CD4-positive, alpha-beta T cell (primary cell): ENCODE data around the gene SDK1. TPM values are rescaled to one million over a fixed set of nuclear protein-coding genes. Genes with fewer than 3 reads are reported as not detected.

Source experiments
- ATAC-seq: fragments of 200-7000 bp; cut with Tn5 transposase; one replicate; pipeline ENCODE4 v1.10.0; 2022; ENCODE audit warnings: mild to moderate bottlenecking; ENCODE audit not compliant: poor library complexity
- CTCF ChIA-PET: fragments of 350-600 bp; sonication (Branson Sonifier 250); formaldehyde crosslinking; loops from one replicate; lab custom pipeline; 2021; ENCODE audit warnings: antibody characterized with exemption, inconsistent platforms; lab: Charles Lee
- POLR2A ChIA-PET: fragments of 350-600 bp; sonication (Branson Sonifier 250); formaldehyde crosslinking; loops from one replicate; lab custom pipeline; 2021; ENCODE audit warnings: antibody characterized with exemption, inconsistent platforms; lab: Charles Lee
- DNase-seq, 14 experiments: peaks; one replicate each; pipeline ENCODE4 v3.0.0-alpha.2; 2013 to 2020; ENCODE audit warnings: mixed read lengths in 2 of 14
- H3K27ac ChIP-seq, 2 donors: one replicate each; pipeline versions ENCODE4 v1.5.1 to v1.7.0; 2013; ENCODE audit warnings: low read length in 2 of 2, low read depth in 1 of 2, mild to moderate bottlenecking in 1 of 2
- H3K27me3 ChIP-seq, 2 experiments: 1 replicate in 1 of 2; 2 replicates in 1 of 2; pipeline versions ENCODE4 v1.6.1 to v1.7.0; 2013; ENCODE audit warnings: low read length in 2 of 2, control low read depth in 1 of 2, mild to moderate bottlenecking in 1 of 2, moderate library complexity in 1 of 2; ENCODE audit not compliant: insufficient read depth in 2 of 2, control insufficient read depth in 1 of 2
- H3K36me3 ChIP-seq: one replicate; pipeline ENCODE4 v1.6.1; 2013; ENCODE audit warnings: low read length, control low read depth; ENCODE audit not compliant: insufficient read depth
- H3K4me1 ChIP-seq: one replicate; pipeline ENCODE4 v1.6.1; 2013; ENCODE audit warnings: low read length, control low read depth; ENCODE audit not compliant: insufficient read depth
- H3K4me3 ChIP-seq: one replicate; pipeline ENCODE4 v1.5.1; 2013; ENCODE audit warnings: mild to moderate bottlenecking, low read length, moderate library complexity
- H3K9me3 ChIP-seq, 2 experiments: 1 replicate in 1 of 2; 2 replicates in 1 of 2; pipeline versions ENCODE4 v1.6.1 to v1.7.0; 2013; ENCODE audit warnings: low read length in 2 of 2, mild to moderate bottlenecking in 2 of 2, control low read depth in 1 of 2, moderate library complexity in 1 of 2; ENCODE audit not compliant: control insufficient read depth in 1 of 2, insufficient read depth in 1 of 2
- H3K27ac Mint-ChIP-seq: one replicate; pipeline ENCODE4 v1.8.0; 2020; ENCODE audit warnings: mixed read lengths
- H3K27me3 Mint-ChIP-seq: one replicate; pipeline ENCODE4 v1.8.0; 2021; ENCODE audit warnings: mixed read lengths
- H3K36me3 Mint-ChIP-seq: one replicate; pipeline ENCODE4 v1.8.0; 2021; ENCODE audit warnings: low read depth, mixed read lengths
- H3K4me1 Mint-ChIP-seq: one replicate; pipeline ENCODE4 v1.8.0; 2021; ENCODE audit warnings: low read depth, mixed read lengths
- H3K4me3 Mint-ChIP-seq: one replicate; pipeline ENCODE4 v1.8.0; 2020; ENCODE audit warnings: mild to moderate bottlenecking, mixed read lengths
- H3K9me3 Mint-ChIP-seq: one replicate; pipeline ENCODE4 v1.8.0; 2020; ENCODE audit warnings: mixed read lengths
- intact Hi-C, 2 experiments: fragments of 100-400 bp; cut with DNase I in 1 of 2; cut with micrococcal nuclease in 1 of 2; formaldehyde crosslinking; loops; one replicate each; pipeline versions ENCODE4 v1.15.1 to v1.9.0; 2023 to 2025; cut with DNase I, micrococcal nuclease
- total RNA-seq, 174 experiments: library from RNA in 2 of 174; stranded (reverse) in 2 of 174; gene quantifications; one replicate each; pipeline ENCODE4 v1.2.3 and lab custom pipeline; 2021 to 2026
- TF ChIP-seq, protein P1 (sequence below): fragments of 200-600 bp; IDR thresholded peaks from one replicate; pipeline ENCODE4 v1.8.0; 2022; ENCODE audit warnings: antibody characterized with exemption, mild to moderate bottlenecking

The SDK1 gene
- total RNA-seq, 2 experiments from 2014 or later, result 1.1 to 1.3 TPM

DNA sequence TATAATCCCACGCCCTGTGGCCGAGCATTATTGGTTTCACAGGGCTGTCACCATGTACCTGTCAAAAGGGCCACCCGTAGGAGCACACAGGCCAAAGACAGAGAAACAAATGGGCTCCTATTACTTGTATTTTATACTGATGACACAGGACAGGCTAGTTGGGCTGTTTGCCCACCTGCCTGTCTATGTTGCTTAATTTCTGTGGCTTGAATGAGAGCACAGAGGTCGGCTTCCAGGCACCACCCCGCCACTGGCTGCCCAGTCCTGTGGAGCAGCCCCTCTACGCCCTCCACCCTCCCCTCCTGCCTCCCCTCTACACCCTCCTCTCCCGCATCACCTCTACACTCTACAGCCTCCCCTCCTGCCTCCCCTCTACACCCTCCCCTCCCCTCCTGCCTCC is 652.9 kb downstream of the SDK1 start:
- Mint-ChIP-seq H3K27ac (no peak overlapping the region), H3K4me1 (no peaks in the 10 kb centered on the region), H3K27me3 (no peaks in the 10 kb centered on the region), H3K36me3 (no peaks in the 10 kb centered on the region), H3K4me3 (no peak overlapping the region), H3K9me3 (no peaks in the 10 kb centered on the region)
- ChIA-PET POLR2A (no interaction called here), CTCF (no interaction called here)
- TF ChIP-seq, protein P1, sequence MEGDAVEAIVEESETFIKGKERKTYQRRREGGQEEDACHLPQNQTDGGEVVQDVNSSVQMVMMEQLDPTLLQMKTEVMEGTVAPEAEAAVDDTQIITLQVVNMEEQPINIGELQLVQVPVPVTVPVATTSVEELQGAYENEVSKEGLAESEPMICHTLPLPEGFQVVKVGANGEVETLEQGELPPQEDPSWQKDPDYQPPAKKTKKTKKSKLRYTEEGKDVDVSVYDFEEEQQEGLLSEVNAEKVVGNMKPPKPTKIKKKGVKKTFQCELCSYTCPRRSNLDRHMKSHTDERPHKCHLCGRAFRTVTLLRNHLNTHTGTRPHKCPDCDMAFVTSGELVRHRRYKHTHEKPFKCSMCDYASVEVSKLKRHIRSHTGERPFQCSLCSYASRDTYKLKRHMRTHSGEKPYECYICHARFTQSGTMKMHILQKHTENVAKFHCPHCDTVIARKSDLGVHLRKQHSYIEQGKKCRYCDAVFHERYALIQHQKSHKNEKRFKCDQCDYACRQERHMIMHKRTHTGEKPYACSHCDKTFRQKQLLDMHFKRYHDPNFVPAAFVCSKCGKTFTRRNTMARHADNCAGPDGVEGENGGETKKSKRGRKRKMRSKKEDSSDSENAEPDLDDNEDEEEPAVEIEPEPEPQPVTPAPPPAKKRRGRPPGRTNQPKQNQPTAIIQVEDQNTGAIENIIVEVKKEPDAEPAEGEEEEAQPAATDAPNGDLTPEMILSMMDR, result no peak
- peaks cover 0 to 6% of the 10 kb centered on the region in 2 experiments for H3K9me3 ChIP-seq
- no peak for DNase-seq
- H3K4me1 ChIP-seq, result no peaks in the 10 kb centered on the region
- ATAC-seq, result no peak
- H3K36me3 ChIP-seq, result no peaks in the 10 kb centered on the region
- H3K27ac ChIP-seq, result no peak overlapping the region
- H3K4me3 ChIP-seq, result no peak overlapping the region
- intact Hi-C loops, result no loop called here
- no peaks in the 10 kb centered on the region for H3K27me3 ChIP-seq

DNA sequence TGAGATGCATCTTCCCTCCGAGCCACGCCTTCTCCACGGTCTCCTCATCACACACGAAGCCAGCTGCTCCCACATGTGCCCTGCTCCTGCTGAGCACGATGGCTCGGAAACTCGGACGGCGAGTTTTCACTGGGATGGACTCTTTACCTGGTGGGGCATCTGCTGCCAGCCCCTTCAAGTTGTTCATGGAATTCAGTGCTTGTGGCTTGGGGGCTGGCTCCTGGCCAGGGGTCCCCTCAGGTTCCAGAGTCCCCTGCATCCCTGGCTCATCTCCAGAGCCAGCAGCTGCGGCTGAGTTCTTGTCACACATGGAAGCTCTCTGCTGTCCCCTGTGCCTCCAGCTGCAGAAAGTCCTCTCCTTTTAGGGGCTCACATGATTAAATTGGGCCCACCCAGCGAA is 654.0 kb downstream of the SDK1 start:
- Histone ChIP-seq H3K27ac (no peak overlapping the region), H3K9me3 (peaks cover 0 to 6% of the 10 kb centered on the region in 2 experiments), H3K36me3 (no peaks in the 10 kb centered on the region), H3K4me1 (no peaks in the 10 kb centered on the region), H3K4me3 (no peak overlapping the region), H3K27me3 (no peaks in the 10 kb centered on the region)
- H3K36me3 Mint-ChIP-seq, result no peaks in the 10 kb centered on the region
- POLR2A ChIA-PET, result no interaction called here
- H3K4me3 Mint-ChIP-seq, result no peak overlapping the region
- H3K4me1 Mint-ChIP-seq, result no peaks in the 10 kb centered on the region
- intact Hi-C loops, result no loop called here
- H3K27me3 Mint-ChIP-seq, result no peaks in the 10 kb centered on the region
- ATAC-seq (no peak), DNase-seq (no peak)
- H3K9me3 Mint-ChIP-seq, result no peaks in the 10 kb centered on the region
- H3K27ac Mint-ChIP-seq, result no peak overlapping the region
- CTCF ChIA-PET, result no interaction called here
- TF ChIP-seq, protein P1, result no peak

DNA sequence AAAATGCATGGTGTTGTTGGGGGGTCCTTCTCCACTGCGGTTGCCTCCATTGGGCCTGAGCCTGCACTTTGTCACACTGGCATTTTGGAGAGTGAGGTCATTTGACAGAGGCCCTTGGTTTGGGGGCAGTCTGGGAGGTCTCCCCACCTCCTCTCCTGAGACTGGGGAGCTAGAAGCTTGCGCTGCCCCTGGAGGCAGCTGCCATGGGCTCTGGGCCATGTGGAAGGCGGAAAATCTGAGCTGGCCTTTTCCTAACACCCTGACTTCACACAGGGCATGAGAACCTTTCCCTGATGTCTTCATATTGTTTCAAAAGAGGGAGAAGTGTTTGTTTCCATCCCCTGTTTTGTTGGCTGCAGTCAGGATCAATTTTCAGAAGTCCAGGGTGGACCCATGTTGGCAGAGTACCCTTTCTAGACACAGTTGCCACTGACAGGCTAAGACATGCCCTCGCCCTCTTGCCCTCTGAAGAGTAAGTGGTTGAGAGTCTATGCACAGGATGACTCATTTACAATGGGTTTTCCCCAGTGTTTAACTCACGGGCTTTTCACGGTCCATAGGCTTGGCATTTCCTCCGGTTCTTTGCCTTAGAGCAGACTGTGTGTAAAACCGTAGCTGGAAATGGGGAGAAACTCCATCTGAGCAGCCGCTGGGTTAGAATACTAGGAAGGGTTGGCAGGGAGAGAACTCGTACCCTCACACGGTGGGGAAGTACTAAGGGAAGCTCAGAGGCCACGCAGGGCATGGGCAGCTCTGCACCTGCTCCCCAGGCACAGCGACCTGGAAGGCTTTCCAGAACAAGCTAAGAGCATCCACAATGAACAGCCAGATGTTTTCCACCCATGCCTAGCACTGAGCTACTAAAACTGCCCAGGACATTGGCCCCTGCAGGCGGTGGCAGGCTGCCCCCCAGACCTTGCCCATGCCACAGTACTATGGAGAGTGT is 655.0 kb downstream of the SDK1 start:
- POLR2A ChIA-PET, result no interaction called here
- Mint-ChIP-seq H3K36me3 (no peaks in the 10 kb centered on the region), H3K27me3 (no peaks in the 10 kb centered on the region), H3K4me3 (no peak overlapping the region), H3K9me3 (no peaks in the 10 kb centered on the region), H3K4me1 (no peaks in the 10 kb centered on the region), H3K27ac (no peak overlapping the region)
- CTCF ChIA-PET, result no interaction called here
- DNase-seq, result no peak
- Histone ChIP-seq H3K9me3 (peaks cover 0 to 10% of the 10 kb centered on the region in 2 experiments), H3K4me1 (no peaks in the 10 kb centered on the region), H3K4me3 (no peak overlapping the region), H3K27ac (no peak overlapping the region), H3K27me3 (no peaks in the 10 kb centered on the region), H3K36me3 (no peaks in the 10 kb centered on the region)
- intact Hi-C loops, result no loop called here
- TF ChIP-seq, protein P1, result no peak
- ATAC-seq, result no peak
